Kidney tubule cell (primary cell): ENCODE data around the gene DSC1.
A peak's percentile ranks its signal among the peaks of the same experiment; 100 is the strongest.

Experiments used
- DNase-seq: peaks from one replicate; pipeline ENCODE4 v3.0.0-alpha.2; 2018; ENCODE audit warnings: low spot score

Gene DSC1

GRCh38 chr18:31103423-31103822 lies 59.2 kb downstream of the DSC1 start:
- no peak for DNase-seq

- peak; percentile 59 for DNase-seq
These were observed 59.7 kb downstream of the DSC1 start for GRCh38 chr18:31102941-31103340.

- DNase-seq, result peak; percentile 69
These were observed 60.5 kb downstream of the DSC1 start, which contains the start of gene DSC2 for GRCh38 chr18:31102025-31102684. DSC2 (minus strand) TSS chr18:31102421; CDS start chr18:31101971, 450 bp downstream.

- peak; percentile 53 for DNase-seq
These were observed 61.3 kb downstream of the DSC1 start for GRCh38 chr18:31101183-31102024.

- peak; percentile 49 for DNase-seq
These were observed 62.0 kb downstream of the DSC1 start for GRCh38 chr18:31100436-31101182.

GRCh38 chr18:31099450-31100230 lies 63.0 kb downstream of the DSC1 start:
- peak; percentile 29 for DNase-seq

- no peak for DNase-seq
These were observed 63.8 kb downstream of the DSC1 start for GRCh38 chr18:31098878-31099277.

- no peak for DNase-seq
These were observed 65.0 kb downstream of the DSC1 start for GRCh38 chr18:31097666-31098065.

GRCh38 chr18:31093880-31094279 lies 68.8 kb downstream of the DSC1 start:
- no peak for DNase-seq

GRCh38 chr18:31093294-31093693 lies 69.4 kb downstream of the DSC1 start:
- DNase-seq, result no peak

- no peak for DNase-seq
These were observed 71.3 kb downstream of the DSC1 start for GRCh38 chr18:31091350-31091749.

GRCh38 chr18:31088532-31088931 lies 74.1 kb downstream of the DSC1 start:
- DNase-seq, result no peak

GRCh38 chr18:31079973-31080372 lies 82.7 kb downstream of the DSC1 start:
- no peak for DNase-seq
